ENCODE data around the gene ACTR1A.

DNA sequence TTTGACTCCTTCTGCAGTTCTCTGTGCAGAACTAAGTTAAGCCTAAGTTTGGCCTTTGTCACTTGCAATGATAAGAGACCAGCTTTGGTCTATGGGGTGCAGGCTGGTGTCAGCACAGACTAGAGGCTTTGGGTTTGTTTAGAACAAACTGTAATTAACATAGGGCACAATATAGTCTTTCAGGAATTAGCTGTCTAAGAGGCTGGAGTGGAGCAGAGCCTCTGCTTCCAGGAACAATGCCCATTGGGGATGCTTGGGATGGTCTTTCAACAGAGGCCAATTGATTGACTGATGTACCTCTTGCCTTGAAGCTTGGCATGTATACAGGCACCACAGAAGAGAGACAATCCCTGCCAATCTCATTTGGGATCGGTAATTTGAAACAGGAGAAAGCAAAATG lies 6.0 kb upstream of the ACTR1A start:
- TF ChIP-seq, protein P1, sequence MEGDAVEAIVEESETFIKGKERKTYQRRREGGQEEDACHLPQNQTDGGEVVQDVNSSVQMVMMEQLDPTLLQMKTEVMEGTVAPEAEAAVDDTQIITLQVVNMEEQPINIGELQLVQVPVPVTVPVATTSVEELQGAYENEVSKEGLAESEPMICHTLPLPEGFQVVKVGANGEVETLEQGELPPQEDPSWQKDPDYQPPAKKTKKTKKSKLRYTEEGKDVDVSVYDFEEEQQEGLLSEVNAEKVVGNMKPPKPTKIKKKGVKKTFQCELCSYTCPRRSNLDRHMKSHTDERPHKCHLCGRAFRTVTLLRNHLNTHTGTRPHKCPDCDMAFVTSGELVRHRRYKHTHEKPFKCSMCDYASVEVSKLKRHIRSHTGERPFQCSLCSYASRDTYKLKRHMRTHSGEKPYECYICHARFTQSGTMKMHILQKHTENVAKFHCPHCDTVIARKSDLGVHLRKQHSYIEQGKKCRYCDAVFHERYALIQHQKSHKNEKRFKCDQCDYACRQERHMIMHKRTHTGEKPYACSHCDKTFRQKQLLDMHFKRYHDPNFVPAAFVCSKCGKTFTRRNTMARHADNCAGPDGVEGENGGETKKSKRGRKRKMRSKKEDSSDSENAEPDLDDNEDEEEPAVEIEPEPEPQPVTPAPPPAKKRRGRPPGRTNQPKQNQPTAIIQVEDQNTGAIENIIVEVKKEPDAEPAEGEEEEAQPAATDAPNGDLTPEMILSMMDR (IDR thresholded peaks at IDR 0.05) = no peak
- no peak for TF ChIP-seq POLR2A (IDR thresholded peaks at IDR 0.05)
